ENCODE results near the gene TTC39A.

TTC39A gene

GRCh38 chr1:51312718-51313117, 17.6 kb downstream of the TTC39A start:
- H3K9me3 Mint-ChIP-seq, result no peaks in the 10 kb centered on the region
- H3K4me3 Mint-ChIP-seq, result no peak overlapping the region
- no peaks in the 10 kb centered on the region for H3K27me3 Mint-ChIP-seq
- H3K4me1 Mint-ChIP-seq, result no peaks in the 10 kb centered on the region
- H3K36me3 Mint-ChIP-seq, result no peaks in the 10 kb centered on the region
- no peak overlapping the region for H3K27ac Mint-ChIP-seq

- no peaks in the 10 kb centered on the region for H3K9me3 Mint-ChIP-seq
- H3K27ac Mint-ChIP-seq, result no peak overlapping the region
- H3K4me1 Mint-ChIP-seq, result no peaks in the 10 kb centered on the region
- no peak overlapping the region for H3K4me3 Mint-ChIP-seq
- no peaks in the 10 kb centered on the region for H3K27me3 Mint-ChIP-seq
- H3K36me3 Mint-ChIP-seq, result no peaks in the 10 kb centered on the region
These were observed 18.5 kb downstream of the TTC39A start for GRCh38 chr1:51311826-51312225.

GRCh38 chr1:51310871-51311613, 19.3 kb downstream of the TTC39A start:
- H3K4me3 Mint-ChIP-seq, result no peak overlapping the region
- no peaks in the 10 kb centered on the region for H3K36me3 Mint-ChIP-seq
- H3K4me1 Mint-ChIP-seq, result no peaks in the 10 kb centered on the region
- no peak overlapping the region for H3K27ac Mint-ChIP-seq
- no peaks in the 10 kb centered on the region for H3K27me3 Mint-ChIP-seq
- H3K9me3 Mint-ChIP-seq, result no peaks in the 10 kb centered on the region

GRCh38 chr1:51309291-51309690, 21.1 kb downstream of the TTC39A start:
- H3K4me1 Mint-ChIP-seq, result no peaks in the 10 kb centered on the region
- no peaks in the 10 kb centered on the region for H3K36me3 Mint-ChIP-seq
- H3K27me3 Mint-ChIP-seq, result no peaks in the 10 kb centered on the region
- no peaks in the 10 kb centered on the region for H3K9me3 Mint-ChIP-seq
- H3K27ac Mint-ChIP-seq, result no peak overlapping the region
- no peak overlapping the region for H3K4me3 Mint-ChIP-seq

GRCh38 chr1:51308636-51309035, 21.7 kb downstream of the TTC39A start:
- H3K4me1 Mint-ChIP-seq, result no peaks in the 10 kb centered on the region
- no peak overlapping the region for H3K27ac Mint-ChIP-seq
- no peaks in the 10 kb centered on the region for H3K27me3 Mint-ChIP-seq
- H3K9me3 Mint-ChIP-seq, result no peaks in the 10 kb centered on the region
- H3K4me3 Mint-ChIP-seq, result no peak overlapping the region
- no peaks in the 10 kb centered on the region for H3K36me3 Mint-ChIP-seq

- H3K9me3 Mint-ChIP-seq, result no peaks in the 10 kb centered on the region
- H3K27ac Mint-ChIP-seq, result no peak overlapping the region
- no peak overlapping the region for H3K4me3 Mint-ChIP-seq
- no peaks in the 10 kb centered on the region for H3K36me3 Mint-ChIP-seq
- H3K4me1 Mint-ChIP-seq, result no peaks in the 10 kb centered on the region
- no peaks in the 10 kb centered on the region for H3K27me3 Mint-ChIP-seq
These were observed 23.4 kb downstream of the TTC39A start for GRCh38 chr1:51306950-51307349.

GRCh38 chr1:51305371-51305823, 25.0 kb downstream of the TTC39A start:
- no peaks in the 10 kb centered on the region for H3K36me3 Mint-ChIP-seq
- no peaks in the 10 kb centered on the region for H3K9me3 Mint-ChIP-seq

GRCh38 chr1:51304360-51304759, 26.0 kb downstream of the TTC39A start:
- Mint-ChIP-seq H3K4me1 (no peaks in the 10 kb centered on the region), H3K4me3 (no peak overlapping the region), H3K36me3 (no peaks in the 10 kb centered on the region), H3K27ac (no peak overlapping the region), H3K9me3 (no peaks in the 10 kb centered on the region), H3K27me3 (no peaks in the 10 kb centered on the region)

More at GRCh38 chr1:51305371-51305823, 25.0 kb downstream of the TTC39A start:
- no peak overlapping the region for H3K4me3 Mint-ChIP-seq
- no peaks in the 10 kb centered on the region for H3K4me1 Mint-ChIP-seq
- no peak overlapping the region for H3K27ac Mint-ChIP-seq
- H3K27me3 Mint-ChIP-seq, result no peaks in the 10 kb centered on the region

- H3K27ac Mint-ChIP-seq, result no peak overlapping the region
- H3K27me3 Mint-ChIP-seq, result no peaks in the 10 kb centered on the region
- no peaks in the 10 kb centered on the region for H3K9me3 Mint-ChIP-seq
- H3K4me1 Mint-ChIP-seq, result no peaks in the 10 kb centered on the region
- no peaks in the 10 kb centered on the region for H3K36me3 Mint-ChIP-seq
- H3K4me3 Mint-ChIP-seq, result no peak overlapping the region
These were observed 26.6 kb downstream of the TTC39A start for GRCh38 chr1:51303751-51304251.

GRCh38 chr1:51303315-51303714, 27.0 kb downstream of the TTC39A start:
- Mint-ChIP-seq H3K36me3 (no peaks in the 10 kb centered on the region), H3K27ac (no peak overlapping the region), H3K27me3 (no peaks in the 10 kb centered on the region), H3K4me1 (no peaks in the 10 kb centered on the region), H3K9me3 (no peaks in the 10 kb centered on the region), H3K4me3 (no peak overlapping the region)

- H3K27ac Mint-ChIP-seq, result no peak overlapping the region
- H3K27me3 Mint-ChIP-seq, result no peaks in the 10 kb centered on the region
- H3K36me3 Mint-ChIP-seq, result no peaks in the 10 kb centered on the region
- peaks cover 2% of the 10 kb centered on the region for H3K4me1 Mint-ChIP-seq
- no peaks in the 10 kb centered on the region for H3K9me3 Mint-ChIP-seq
- no peak overlapping the region for H3K4me3 Mint-ChIP-seq
These were observed 27.6 kb downstream of the TTC39A start for GRCh38 chr1:51302746-51303145.

GRCh38 chr1:51302270-51302669, 28.1 kb downstream of the TTC39A start:
- no peak overlapping the region for H3K27ac Mint-ChIP-seq
- H3K9me3 Mint-ChIP-seq, result no peaks in the 10 kb centered on the region
- no peak overlapping the region for H3K4me3 Mint-ChIP-seq
- no peaks in the 10 kb centered on the region for H3K36me3 Mint-ChIP-seq
- no peaks in the 10 kb centered on the region for H3K27me3 Mint-ChIP-seq
- H3K4me1 Mint-ChIP-seq, result peaks cover 7% of the 10 kb centered on the region

- Mint-ChIP-seq H3K36me3 (no peaks in the 10 kb centered on the region), H3K27me3 (no peaks in the 10 kb centered on the region), H3K9me3 (no peaks in the 10 kb centered on the region), H3K4me1 (peaks cover 11% of the 10 kb centered on the region), H3K27ac (no peak overlapping the region), H3K4me3 (no peak overlapping the region)
These were observed 28.6 kb downstream of the TTC39A start for GRCh38 chr1:51301844-51302162.

GRCh38 chr1:51301152-51301843, 29.1 kb downstream of the TTC39A start:
- Mint-ChIP-seq H3K4me3 (no peak overlapping the region), H3K36me3 (no peaks in the 10 kb centered on the region), H3K27me3 (no peaks in the 10 kb centered on the region), H3K9me3 (no peaks in the 10 kb centered on the region), H3K27ac (no peak overlapping the region), H3K4me1 (peaks cover 16% of the 10 kb centered on the region)

- Mint-ChIP-seq H3K27me3 (no peaks in the 10 kb centered on the region), H3K9me3 (no peaks in the 10 kb centered on the region), H3K36me3 (no peaks in the 10 kb centered on the region), H3K4me1 (peaks cover 21% of the 10 kb centered on the region), H3K4me3 (no peak overlapping the region), H3K27ac (no peak overlapping the region)
These were observed 30.2 kb downstream of the TTC39A start for GRCh38 chr1:51299981-51300670.

Measured in activated naive CD4-positive, alpha-beta T cell treated with anti-CD3 and anti-CD28 coated beads, Interleukin-2, amount 50 U/mL, for 24 hours (primary cell).